ENCODE data around the gene BIRC6. TPM values are rescaled to one million over a fixed set of nuclear protein-coding genes. Genes with fewer than 3 reads are reported as not detected.
"Not testable (repeated sequence)": the region's sequence is repeated elsewhere in the genome, so short reads cannot be mapped to it uniquely, and the experiment has no call there.

BIRC6 gene
- total RNA-seq, 1 experiment from 2014 or later = 29.7 TPM

DNA sequence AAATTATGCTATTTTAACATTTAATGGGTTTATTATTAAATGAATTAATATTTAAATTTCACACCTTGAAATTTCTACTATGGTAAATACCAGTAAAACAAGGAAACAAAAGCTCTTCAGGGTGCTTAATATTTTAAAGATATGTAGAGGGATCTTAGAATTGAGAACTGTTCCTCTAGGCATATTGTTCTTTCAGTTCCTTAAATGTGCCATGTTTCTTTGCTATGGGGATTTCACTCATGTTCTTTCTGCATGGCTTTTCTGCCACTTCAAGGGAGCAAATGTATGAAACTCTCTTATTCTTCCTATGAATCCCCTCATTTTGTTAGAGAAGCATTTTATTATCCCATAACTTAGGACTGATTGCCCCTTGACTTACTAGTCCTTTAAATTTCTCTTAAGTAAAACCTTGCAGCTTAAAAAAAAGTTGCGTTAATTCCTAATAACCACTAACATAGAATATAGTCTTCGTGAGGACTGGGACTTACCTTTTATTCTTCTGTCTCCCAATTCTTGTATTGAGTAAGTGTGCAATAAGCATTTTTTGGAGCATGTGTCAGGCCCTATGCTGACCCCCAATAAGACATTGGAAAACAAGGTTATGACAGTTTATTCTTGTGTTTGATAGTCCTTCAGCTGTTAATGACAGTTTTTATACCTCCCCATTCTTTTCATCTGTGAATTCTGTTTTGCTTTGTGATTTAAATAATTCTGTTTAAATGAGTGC lies 95.7 kb downstream of the BIRC6 start:
- no peak for DNase-seq (ENCODE audit: low spot score)

- DNase-seq (ENCODE audit: low spot score) = no peak
Measured at GRCh38 chr2:32453242-32454062, 96.6 kb downstream of the BIRC6 start.

- DNase-seq (ENCODE audit: low spot score) = no peak
Measured at GRCh38 chr2:32455816-32456215, 99.0 kb downstream of the BIRC6 start.

GRCh38 chr2:32456808-32457207 lies 100.0 kb downstream of the BIRC6 start:
- no peak for DNase-seq (ENCODE audit: low spot score)

DNA sequence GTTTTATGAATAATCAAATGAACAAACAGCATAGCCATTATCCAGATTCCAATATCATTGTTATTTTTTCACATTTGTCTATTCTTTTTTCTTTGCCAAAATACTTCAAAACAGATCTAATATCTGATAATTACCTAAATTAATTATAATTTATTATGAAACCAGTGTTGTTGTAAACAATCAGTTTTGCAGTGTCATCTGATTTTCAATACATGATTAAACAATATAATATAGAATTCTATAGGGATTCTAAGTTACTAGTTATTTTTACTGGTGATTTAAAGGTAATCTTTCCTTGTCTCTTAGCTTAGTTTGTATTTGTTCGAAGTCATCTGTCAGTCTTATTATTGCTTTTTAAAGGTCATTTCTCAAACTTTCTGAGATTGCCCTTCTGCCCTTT lies 101.0 kb downstream of the BIRC6 start:
- DNase-seq (ENCODE audit: low spot score) = no peak

GRCh38 chr2:32460861-32461260 lies 104.0 kb downstream of the BIRC6 start:
- not testable (repeated sequence) for DNase-seq (ENCODE audit: low spot score)

GRCh38 chr2:32463110-32463509 lies 106.3 kb downstream of the BIRC6 start:
- DNase-seq (ENCODE audit: low spot score) = no peak

- DNase-seq (ENCODE audit: low spot score) = no peak
Measured at GRCh38 chr2:32464431-32464830, 107.6 kb downstream of the BIRC6 start.

GRCh38 chr2:32472605-32473004 lies 115.8 kb downstream of the BIRC6 start:
- no peak for DNase-seq (ENCODE audit: low spot score)

DNA sequence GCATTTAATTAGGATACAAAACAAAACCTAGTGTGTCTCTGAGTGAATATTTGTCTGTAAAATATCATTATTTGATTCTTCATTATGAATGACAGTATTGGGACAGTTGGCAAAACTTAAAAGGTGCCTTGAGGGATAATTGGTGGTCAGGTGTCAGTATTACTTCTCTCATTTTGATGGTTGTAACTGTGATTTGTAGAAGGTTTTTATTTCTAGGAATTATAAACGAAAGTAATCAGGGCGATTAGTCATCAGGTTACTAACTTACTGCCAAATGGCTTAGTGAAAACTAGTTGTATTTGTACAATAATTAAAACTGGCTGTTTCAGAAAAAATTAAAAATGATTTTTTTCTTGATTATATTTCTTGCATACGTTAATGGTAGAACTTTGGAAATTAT lies 117.6 kb downstream of the BIRC6 start:
- no peak for DNase-seq (ENCODE audit: low spot score)

GRCh38 chr2:32478889-32479620 lies 122.2 kb downstream of the BIRC6 start:
- no peak for DNase-seq (ENCODE audit: low spot score)

DNA sequence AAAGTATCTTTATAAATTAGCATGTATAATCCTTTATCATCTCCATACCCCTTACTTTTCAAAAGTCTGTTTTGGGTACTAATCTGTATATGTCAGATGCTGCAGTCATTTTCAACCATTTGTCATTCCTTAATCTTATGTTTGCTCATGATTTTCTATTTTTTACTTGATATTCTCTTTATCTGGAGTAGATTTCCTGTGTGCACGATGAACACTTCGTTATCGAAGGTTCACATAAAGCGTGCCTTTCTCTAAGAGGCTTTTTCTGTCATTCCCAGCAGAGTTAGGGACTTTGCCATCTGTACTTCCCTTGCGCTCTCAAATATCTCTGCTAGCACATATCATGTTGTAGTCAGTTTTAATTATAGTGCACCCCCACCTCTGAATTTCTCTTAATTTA lies 123.2 kb downstream of the BIRC6 start:
- no peak for DNase-seq (ENCODE audit: low spot score)

DNA sequence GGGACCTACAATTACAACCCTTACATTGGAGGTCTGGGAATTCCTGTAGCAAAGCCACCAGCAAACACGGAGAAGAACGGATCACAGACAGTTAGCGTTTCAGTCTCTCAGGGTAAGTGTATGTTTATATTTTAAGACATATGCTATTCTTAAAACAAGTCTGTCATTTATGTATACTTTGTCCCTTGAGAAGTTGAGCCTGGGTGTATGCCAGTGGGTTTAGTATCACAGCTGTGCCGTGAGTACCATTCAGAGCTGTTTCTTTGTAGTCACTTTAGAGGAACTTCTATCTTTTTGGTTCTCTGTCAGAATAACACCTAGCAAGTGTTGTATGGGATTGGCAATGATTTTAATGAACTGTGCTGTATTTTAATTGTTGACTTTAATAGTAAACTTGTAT lies 125.6 kb downstream of the BIRC6 start:
- DNase-seq (ENCODE audit: low spot score) = no peak

DNA sequence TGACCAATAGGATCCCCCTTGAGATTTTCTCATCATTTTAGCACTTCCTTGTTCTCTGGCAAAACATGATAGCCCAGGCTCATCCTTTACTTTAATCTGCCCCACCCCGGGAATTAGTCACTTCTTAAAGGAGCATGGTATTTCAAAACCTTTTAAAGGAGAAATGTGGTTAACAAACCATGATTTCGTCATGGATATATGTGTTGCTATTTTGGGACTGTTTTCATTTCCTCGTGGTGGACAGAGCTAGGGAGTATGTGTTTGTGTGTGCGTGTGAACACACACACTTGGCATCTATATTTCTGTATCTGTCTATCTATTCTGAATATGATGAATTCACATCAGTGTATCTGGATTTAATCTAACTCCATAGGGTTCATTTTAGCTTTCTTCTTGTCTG lies 128.1 kb downstream of the BIRC6 start:
- DNase-seq (ENCODE audit: low spot score) = peak; percentile 42

DNA sequence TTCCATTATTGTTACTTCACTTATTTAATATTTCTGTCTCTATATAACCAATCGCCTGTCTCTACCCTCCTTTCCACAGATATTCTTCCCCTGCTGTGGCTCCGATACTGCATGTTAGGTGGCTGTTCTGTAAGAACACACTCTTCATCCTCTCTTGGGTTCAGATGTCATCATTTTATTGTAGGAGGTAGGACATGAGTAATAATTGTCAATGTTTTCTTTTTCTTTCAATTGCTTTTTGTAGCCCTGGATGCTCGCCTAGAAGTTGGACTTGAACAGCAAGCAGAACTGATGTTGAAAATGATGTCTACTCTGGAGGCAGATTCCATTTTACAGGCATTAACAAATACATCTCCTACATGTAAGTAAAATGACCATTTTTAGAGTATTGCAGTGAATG lies 128.6 kb downstream of the BIRC6 start:
- DNase-seq (ENCODE audit: low spot score) = no peak

- DNase-seq (ENCODE audit: low spot score) = no peak
Measured at GRCh38 chr2:32489061-32489460, 132.2 kb downstream of the BIRC6 start.

DNA sequence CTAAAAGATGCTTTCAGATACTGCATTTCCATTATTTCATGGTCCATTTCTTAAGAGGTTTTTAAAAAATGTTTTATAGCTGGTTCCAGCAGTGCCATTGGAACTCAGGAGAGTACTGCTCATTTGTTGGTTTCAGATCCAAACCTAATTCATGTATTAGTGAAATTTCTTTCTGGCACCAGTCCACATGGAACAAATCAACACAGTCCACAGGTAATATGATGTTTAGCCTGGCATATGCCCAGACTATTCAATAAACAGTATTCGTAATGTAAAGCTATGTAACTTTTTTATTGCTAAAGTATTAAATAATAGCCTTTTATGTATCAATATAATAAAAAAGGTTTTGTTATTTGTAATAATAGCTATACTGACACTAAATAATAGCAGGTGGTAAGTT lies 134.5 kb downstream of the BIRC6 start:
- no peak for DNase-seq (ENCODE audit: low spot score)

DNA sequence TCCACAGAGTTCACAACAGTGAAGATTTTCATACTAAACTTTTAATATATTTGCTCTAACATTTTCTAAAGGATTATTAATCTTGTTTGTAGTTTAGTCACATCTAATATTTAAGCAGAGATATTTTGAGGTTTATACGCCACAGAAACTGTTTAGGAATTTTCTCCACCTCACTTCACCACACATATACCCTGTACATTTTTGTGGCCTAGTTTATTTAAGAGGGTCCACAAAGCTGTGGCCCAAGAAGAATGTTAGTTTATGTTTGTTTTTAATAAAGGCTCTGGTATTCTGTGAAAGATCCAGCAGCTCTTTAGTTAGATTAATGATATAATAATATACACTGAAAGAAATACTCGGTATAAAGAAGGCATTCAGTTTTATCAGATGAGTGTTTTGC lies 138.3 kb downstream of the BIRC6 start:
- no peak for DNase-seq (ENCODE audit: low spot score)

DNA sequence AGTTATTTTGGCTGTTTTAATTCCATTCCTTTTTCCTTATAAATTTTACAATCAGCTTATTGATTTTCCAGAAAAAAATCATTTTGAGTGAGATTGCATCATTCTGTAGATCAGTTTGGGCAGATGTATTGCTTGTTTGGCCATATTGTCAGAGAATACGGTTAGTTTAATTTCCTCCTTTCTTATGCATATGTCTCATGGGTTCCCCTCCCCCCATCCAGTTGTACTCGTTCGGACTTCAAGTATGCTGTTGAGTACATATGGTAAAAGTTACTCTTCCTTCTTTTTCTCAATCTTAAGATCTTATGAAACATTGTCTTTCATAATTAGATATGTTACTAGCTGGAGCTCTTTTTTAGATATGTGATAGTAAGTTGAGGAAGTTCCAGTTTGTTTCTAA lies 139.8 kb downstream of the BIRC6 start:
- DNase-seq (ENCODE audit: low spot score) = no peak

GRCh38 chr2:32498306-32498705 lies 141.5 kb downstream of the BIRC6 start:
- DNase-seq (ENCODE audit: low spot score) = no peak

- DNase-seq (ENCODE audit: low spot score) = no peak
Measured at GRCh38 chr2:32502941-32503340, 146.1 kb downstream of the BIRC6 start.

DNA sequence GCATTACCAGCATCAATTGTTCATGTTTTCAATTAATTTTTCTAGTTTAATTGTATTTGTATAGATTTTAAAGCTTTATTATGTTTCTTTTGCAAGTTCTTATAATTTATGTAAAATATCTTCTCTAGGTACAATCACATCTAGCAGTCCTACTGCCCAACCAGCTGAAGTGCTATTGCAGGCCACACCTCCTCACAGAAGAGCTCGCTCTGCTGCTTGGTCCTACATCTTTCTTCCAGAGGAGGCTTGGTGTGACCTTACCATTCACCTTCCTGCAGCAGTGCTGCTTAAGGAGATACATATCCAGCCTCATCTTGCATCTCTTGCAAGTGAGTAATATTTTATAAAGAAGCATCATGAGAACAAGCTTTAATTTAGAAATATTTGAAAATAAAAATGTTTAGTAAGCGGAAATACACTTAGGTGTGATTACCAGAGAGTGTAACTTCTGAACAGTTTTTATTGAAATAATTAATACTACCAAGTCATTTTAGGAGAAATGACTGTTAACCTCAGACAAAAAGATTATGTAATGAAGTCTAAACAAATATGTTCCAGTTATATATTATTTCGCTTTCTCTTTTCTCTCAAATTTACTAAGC lies 148.2 kb downstream of the BIRC6 start:
- no peak for DNase-seq (ENCODE audit: low spot score)
